OCI-LY1 (cell line): ENCODE results near the gene FAM50A.

Source experiments
- H2AFZ ChIP-seq: fragments of 200-600 bp; sonication (generic), shearing (Covaris generic); 2 replicates; pipeline ENCODE4 v1.6.0; 2014; ENCODE audit warnings: antibody characterized with exemption, mild to moderate bottlenecking, low read length
- H3F3A ChIP-seq: fragments of 200-600 bp; sonication (generic), shearing (Covaris generic); 2 replicates; pipeline ENCODE4 v1.6.0; 2014; ENCODE audit warnings: mild to moderate bottlenecking, antibody characterized with exemption, low read length, moderate library complexity; ENCODE audit not compliant: insufficient read depth
- H3K27ac ChIP-seq: fragments of 200-600 bp; sonication (generic); 2 replicates; pipeline ENCODE4 v1.5.1; 2014; ENCODE audit warnings: low read length, mixed run types, mild to moderate bottlenecking, low read depth; ENCODE audit not compliant: poor library complexity, severe bottlenecking
- H3K27me3 ChIP-seq: fragments of 200-600 bp; sonication (generic); 2 replicates; pipeline ENCODE4 v1.6.0; 2014; ENCODE audit warnings: antibody characterized with exemption, mild to moderate bottlenecking, low read length, moderate library complexity; ENCODE audit not compliant: insufficient read depth
- H3K36me3 ChIP-seq: fragments of 200-600 bp; sonication (generic); 2 replicates; pipeline ENCODE4 v1.6.1; 2014; ENCODE audit warnings: mild to moderate bottlenecking, antibody characterized with exemption, low read length, moderate library complexity, mixed read lengths; ENCODE audit not compliant: insufficient read depth
- H3K4me1 ChIP-seq: fragments of 200-600 bp; sonication (generic); 2 replicates; pipeline ENCODE4 v1.5.1; 2014; ENCODE audit warnings: mild to moderate bottlenecking, low read length, moderate library complexity; ENCODE audit not compliant: insufficient read depth, severe bottlenecking
- H3K4me2 ChIP-seq: fragments of 200-600 bp; sonication (generic), shearing (Covaris generic); 2 replicates; pipeline ENCODE4 v1.6.1; 2014; ENCODE audit warnings: low read length
- H3K4me3 ChIP-seq: fragments of 200-600 bp; sonication (generic); 2 replicates; pipeline ENCODE4 v1.5.1; 2014; ENCODE audit warnings: low read length, low read depth, mild to moderate bottlenecking, mixed read lengths; ENCODE audit not compliant: poor library complexity, severe bottlenecking
- H3K79me2 ChIP-seq: fragments of 200-600 bp; shearing (Covaris generic); 2 replicates; pipeline ENCODE4 v1.6.1; 2016; ENCODE audit warnings: mixed run types, low read length, mixed read lengths; ENCODE audit not compliant: insufficient read depth
- H3K9ac ChIP-seq: fragments of 200-600 bp; sonication (generic), shearing (Covaris generic); 2 replicates; pipeline ENCODE4 v1.6.1; 2014; ENCODE audit warnings: mild to moderate bottlenecking, low read length, mixed read lengths
- H3K9me2 ChIP-seq: fragments of 200-600 bp; sonication (generic), shearing (Covaris generic); 2 replicates; pipeline ENCODE4 v1.6.1; 2014; ENCODE audit warnings: low read depth, mild to moderate bottlenecking, low read length, mixed read lengths
- H3K9me3 ChIP-seq: fragments of 200-600 bp; shearing (Covaris generic); 2 replicates; pipeline ENCODE4 v1.6.1; 2014; ENCODE audit warnings: low read length, mixed read lengths
- H4K20me1 ChIP-seq: fragments of 200-600 bp; sonication (generic), shearing (Covaris generic); 2 replicates; pipeline ENCODE4 v1.6.0; 2016; ENCODE audit warnings: mild to moderate bottlenecking, low read length; ENCODE audit not compliant: insufficient read depth
- CTCF ChIP-seq: fragments of 200-600 bp; sonication (generic), shearing (Covaris generic); IDR thresholded peaks from 2 replicates; pipeline ENCODE4 v1.5.1; 2017; ENCODE audit warnings: mild to moderate bottlenecking, antibody characterized with exemption, low read length, moderate library complexity, mixed read lengths
- EZH2 ChIP-seq: fragments of 200-600 bp; sonication (generic), shearing (Covaris generic); IDR thresholded peaks from 2 replicates; pipeline ENCODE4 v1.8.0; 2017; ENCODE audit warnings: borderline replicate concordance, mixed run types, mild to moderate bottlenecking, antibody characterized with exemption, low read length, moderate library complexity, mixed read lengths

Gene FAM50A

GRCh38 chrX:154488336-154489075 is 44.6 kb downstream of the FAM50A start:
- H3K79me2 ChIP-seq: no peaks in the 10 kb centered on the region
- H3F3A ChIP-seq: no peaks in the 10 kb centered on the region
- no peaks in the 10 kb centered on the region for H3K9me2 ChIP-seq
- H3K4me3 ChIP-seq: peak overlapping the region; percentile 87
- H3K9ac ChIP-seq: no peak overlapping the region; the same call in 1 of the 2 replicates
- H3K9me3 ChIP-seq: no peaks in the 10 kb centered on the region
- H3K27ac ChIP-seq: peak overlapping the region; percentile 8
- H3K36me3 ChIP-seq: peaks cover 20% of the 10 kb centered on the region
- peak overlapping the region; percentile 99; the same call in 1 of the 2 replicates for H3K4me2 ChIP-seq
- H4K20me1 ChIP-seq: no peaks in the 10 kb centered on the region
- no peaks in the 10 kb centered on the region for H3K27me3 ChIP-seq
- no peak overlapping the region for H2AFZ ChIP-seq
- TF ChIP-seq CTCF (no peak), EZH2 (no peak)
- H3K4me1 ChIP-seq: peaks cover 39% of the 10 kb centered on the region

GRCh38 chrX:154489182-154489581 is 45.2 kb downstream of the FAM50A start:
- Histone ChIP-seq H3K9ac (peak overlapping the region; percentile 92; the same call in 1 of the 2 replicates), H3F3A (no peaks in the 10 kb centered on the region), H3K27ac (peak overlapping the region; percentile 8), H4K20me1 (no peaks in the 10 kb centered on the region), H3K36me3 (peaks cover 14% of the 10 kb centered on the region), H3K27me3 (no peaks in the 10 kb centered on the region), H3K4me1 (peaks cover 34% of the 10 kb centered on the region), H3K79me2 (no peaks in the 10 kb centered on the region), H2AFZ (no peak overlapping the region), H3K9me2 (no peaks in the 10 kb centered on the region), H3K4me3 (peak overlapping the region; percentile 87), H3K9me3 (no peaks in the 10 kb centered on the region), H3K4me2 (peak overlapping the region; percentile 99)
- no peak for TF ChIP-seq EZH2

- no peak overlapping the region for H3K27ac ChIP-seq
- no peaks in the 10 kb centered on the region for H3F3A ChIP-seq
- peaks cover 5% of the 10 kb centered on the region; the same call in 1 of the 2 replicates for H3K36me3 ChIP-seq
- H3K4me1 ChIP-seq: peaks cover 26% of the 10 kb centered on the region
- no peaks in the 10 kb centered on the region for H3K27me3 ChIP-seq
- no peak overlapping the region for H2AFZ ChIP-seq
- peak overlapping the region; percentile 92 for H3K9ac ChIP-seq
- H3K9me2 ChIP-seq: no peaks in the 10 kb centered on the region
- H3K4me2 ChIP-seq: peak overlapping the region; percentile 99
- H3K4me3 ChIP-seq: peak overlapping the region; percentile 87
- no peaks in the 10 kb centered on the region for H3K79me2 ChIP-seq
- TF ChIP-seq CTCF: no peak
- no peak for TF ChIP-seq EZH2
- H3K9me3 ChIP-seq: no peaks in the 10 kb centered on the region
- no peaks in the 10 kb centered on the region for H4K20me1 ChIP-seq
Measured at GRCh38 chrX:154490021-154490413, 46.1 kb downstream of the FAM50A start.
